HG03457 (cell line): Measurements from ENCODE around the gene LRCOL1.

Experiments
- ATAC-seq: cut with Tn5 transposase; IDR thresholded peaks from one replicate; pipeline ENCODE4 v1.9.1; 2021; ENCODE audit warnings: moderate number of reproducible peaks; ENCODE audit not compliant: unreplicated experiment

Gene LRCOL1

GRCh38 chr12:132585177-132585576 is 25.2 kb downstream of the LRCOL1 start:
- no peak for ATAC-seq

GRCh38 chr12:132584429-132584828 is 26.0 kb downstream of the LRCOL1 start:
- ATAC-seq = no peak

- ATAC-seq = no peak
Measured at GRCh38 chr12:132583736-132584135, 26.6 kb downstream of the LRCOL1 start.

- no peak for ATAC-seq
Measured at GRCh38 chr12:132583411-132583710, 27.0 kb downstream of the LRCOL1 start.

- ATAC-seq = no peak
Measured at GRCh38 chr12:132582582-132583410, 27.6 kb downstream of the LRCOL1 start.

- no peak for ATAC-seq
Measured at GRCh38 chr12:132582058-132582420, 28.3 kb downstream of the LRCOL1 start.

- no peak for ATAC-seq
Measured at GRCh38 chr12:132581348-132582057, 28.9 kb downstream of the LRCOL1 start.

GRCh38 chr12:132580701-132581292 is 29.6 kb downstream of the LRCOL1 start:
- ATAC-seq = no peak

GRCh38 chr12:132579744-132580143 is 30.6 kb downstream of the LRCOL1 start:
- ATAC-seq = no peak

- ATAC-seq = no peak
Measured at GRCh38 chr12:132578826-132579225, 31.6 kb downstream of the LRCOL1 start.

- no peak for ATAC-seq
Measured at GRCh38 chr12:132578118-132578517, 32.3 kb downstream of the LRCOL1 start.

- no peak for ATAC-seq
Measured at GRCh38 chr12:132577191-132577920, 33.0 kb downstream of the LRCOL1 start.

- no peak for ATAC-seq
Measured at GRCh38 chr12:132576701-132577100, 33.7 kb downstream of the LRCOL1 start.

- no peak for ATAC-seq
Measured at GRCh38 chr12:132575661-132576060, 34.7 kb downstream of the LRCOL1 start.

GRCh38 chr12:132574271-132574996 is 35.9 kb downstream of the LRCOL1 start:
- ATAC-seq = no peak

GRCh38 chr12:132572801-132573760 is 37.3 kb downstream of the LRCOL1 start:
- no peak for ATAC-seq

GRCh38 chr12:132572106-132572505 is 38.3 kb downstream of the LRCOL1 start:
- ATAC-seq = no peak

GRCh38 chr12:132571598-132571997 is 38.8 kb downstream of the LRCOL1 start:
- no peak for ATAC-seq

- ATAC-seq = no peak
Measured at GRCh38 chr12:132571051-132571450, 39.3 kb downstream of the LRCOL1 start.

GRCh38 chr12:132570635-132571034 is 39.7 kb downstream of the LRCOL1 start:
- ATAC-seq = no peak
